AG04449 (cell line): ENCODE measurements around the gene PSMD14.

ENCODE experiments used
- CTCF ChIA-PET: fragments of 350-600 bp; formaldehyde crosslinking; extraction: SDS; loops from one replicate; lab custom pipeline; 2021; ENCODE audit warnings: antibody characterized with exemption; lab: Yijun Ruan, JAX
- POLR2A ChIA-PET: fragments of 400-600, 350-600 bp; formaldehyde crosslinking; extraction: SDS; loops from one replicate; lab custom pipeline; 2020; ENCODE audit warnings: antibody characterized with exemption, inconsistent platforms; lab: Yijun Ruan, JAX
- DNase-seq: peaks from one replicate; pipeline ENCODE4 v3.0.0-alpha.2; 2010; ENCODE audit warnings: low read depth, low spot score
- H3K4me3 ChIP-seq: 2 replicates; pipeline ENCODE4 v1.5.1; 2011; ENCODE audit warnings: low read depth, mild to moderate bottlenecking, control low read depth, low read length
- CTCF ChIP-seq: IDR thresholded peaks from one replicate; pipeline ENCODE4 v1.5.1; 2011; ENCODE audit warnings: mild to moderate bottlenecking, moderate library complexity, low read length, control low read depth, inconsistent platforms; ENCODE audit not compliant: insufficient read depth; ENCODE audit errors: missing control alignments

PSMD14 gene

DNA sequence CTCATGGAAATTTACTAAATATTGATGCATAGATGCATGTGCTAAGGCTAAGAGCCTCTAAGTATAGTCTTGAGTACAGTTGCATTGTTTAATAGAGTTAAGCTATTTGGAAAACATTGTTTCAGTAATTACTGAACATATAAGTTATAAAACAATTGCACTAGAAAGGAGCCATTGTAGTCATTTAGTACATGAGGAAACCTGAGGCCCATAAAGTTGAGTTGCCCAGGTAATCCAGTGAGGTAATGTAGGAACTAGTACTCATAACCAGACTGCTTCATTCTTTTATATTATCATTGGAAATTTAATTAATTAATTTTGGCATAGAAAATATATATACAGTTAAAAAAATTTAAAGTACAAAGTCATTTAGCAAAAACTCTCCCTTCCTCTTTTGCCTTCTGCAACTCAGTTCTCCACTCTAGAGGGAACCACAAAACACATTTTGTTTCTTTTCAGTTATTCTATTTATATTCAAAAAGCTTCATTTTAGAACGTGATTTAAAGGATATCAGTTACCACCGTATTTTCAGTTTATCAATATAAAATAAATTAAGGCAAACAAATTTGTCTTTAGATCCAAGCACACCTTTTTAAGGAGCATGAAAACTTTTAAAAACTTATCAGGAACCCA, 80.0 kb downstream of the PSMD14 start:
- DNase-seq = no peak
- H3K4me3 ChIP-seq = no peak overlapping the region
- no peak for TF ChIP-seq CTCF
- ChIA-PET POLR2A (no interaction called here), CTCF (no interaction called here)

- H3K4me3 ChIP-seq = no peak overlapping the region
- TF ChIP-seq CTCF = no peak
- CTCF ChIA-PET = no interaction called here
- POLR2A ChIA-PET = no interaction called here
- DNase-seq = no peak
These were observed 83.7 kb downstream of the PSMD14 start for GRCh38 chr2:161391737-161392506.

GRCh38 chr2:161400076-161400475, 91.9 kb downstream of the PSMD14 start:
- no peak overlapping the region for H3K4me3 ChIP-seq
- POLR2A ChIA-PET = no interaction called here
- CTCF ChIA-PET = interaction anchor here (1.0 kb wide), 1 partner anchor 37 kb away, joined by 3 read pairs; no protein-coding TSS in a partner anchor
- no peak for TF ChIP-seq CTCF
- no peak for DNase-seq

DNA sequence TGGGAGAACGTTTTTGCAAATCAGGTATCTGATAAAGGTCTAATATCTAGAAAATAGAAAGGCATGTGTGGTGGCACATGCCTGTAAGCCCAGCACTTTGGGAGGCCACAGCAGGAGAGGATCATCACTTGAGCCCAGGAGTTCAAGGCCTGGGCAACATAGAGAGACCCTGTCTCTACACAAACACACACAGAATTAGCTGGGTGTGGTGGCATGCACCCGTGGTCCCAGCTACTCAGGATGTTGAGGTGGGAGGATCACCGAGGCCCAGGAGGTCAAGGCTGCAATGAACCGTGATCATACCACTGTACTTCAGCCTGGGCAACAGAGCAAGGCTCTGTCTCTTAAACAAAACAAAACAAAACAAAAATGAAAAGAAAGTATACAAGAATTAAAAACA, 94.1 kb downstream of the PSMD14 start:
- no peak for TF ChIP-seq CTCF
- DNase-seq = no peak
- ChIA-PET CTCF (no interaction called here), POLR2A (no interaction called here)
- H3K4me3 ChIP-seq = no peak overlapping the region

- CTCF ChIA-PET = no interaction called here
- no peak overlapping the region for H3K4me3 ChIP-seq
These were observed 98.1 kb downstream of the PSMD14 start for GRCh38 chr2:161406316-161406715.

More at GRCh38 chr2:161406316-161406715, 98.1 kb downstream of the PSMD14 start:
- no peak for TF ChIP-seq CTCF
- POLR2A ChIA-PET = no interaction called here
- DNase-seq = no peak
